Bronchial epithelial cell (primary cell): ENCODE measurements around the gene SEMA3C. TPM values are rescaled to one million over a fixed set of nuclear protein-coding genes. Genes with fewer than 3 reads are reported as not detected.

Source experiments
- DNase-seq: peaks from one replicate; pipeline ENCODE4 v3.0.0-alpha.2; 2010; ENCODE audit warnings: low read depth
- FAIRE-seq: peaks from 2 replicates; lab custom pipeline; 2011; peaks lifted over from hg19 to GRCh38; lab: Jason Lieb, UNC
- H3K27me3 ChIP-seq: 2 replicates; pipeline ENCODE4 v1.5.1; 2011; ENCODE audit warnings: low read length; ENCODE audit not compliant: control insufficient read depth, insufficient read depth
- H3K36me3 ChIP-seq: 2 replicates; pipeline ENCODE4 v1.5.1; 2011; ENCODE audit warnings: low read length; ENCODE audit not compliant: control insufficient read depth, insufficient read depth
- H3K4me3 ChIP-seq: 2 replicates; pipeline ENCODE4 v1.5.1; 2011; ENCODE audit warnings: mild to moderate bottlenecking, low read depth, low read length, control low read depth
- CTCF ChIP-seq: IDR thresholded peaks from 2 replicates; pipeline ENCODE4 v1.5.1; 2011; ENCODE audit warnings: mild to moderate bottlenecking, moderate library complexity, low read length, control low read depth, inconsistent platforms; ENCODE audit not compliant: insufficient read depth, severe bottlenecking
- total RNA-seq: library from RNA; depleted of rRNA; stranded (reverse); fragments of >200 nt; gene quantifications from 2 replicates; pipeline ENCODE4 v1.2.1, GENCODE V29; 2014

SEMA3C gene
- total RNA-seq, 1 donor from 2014 or later: 178 TPM

GRCh38 chr7:80871228-80871627, 47.6 kb downstream of the SEMA3C start:
- H3K27me3 ChIP-seq: no peaks in the 10 kb centered on the region
- no peak for FAIRE-seq
- no peak overlapping the region for H3K4me3 ChIP-seq
- no peaks in the 10 kb centered on the region for H3K36me3 ChIP-seq
- no peak for TF ChIP-seq CTCF
- no peak for DNase-seq

GRCh38 chr7:80870813-80871212, 48.0 kb downstream of the SEMA3C start:
- FAIRE-seq: no peak
- Histone ChIP-seq H3K36me3 (no peaks in the 10 kb centered on the region), H3K27me3 (no peaks in the 10 kb centered on the region), H3K4me3 (no peak overlapping the region)
- no peak for DNase-seq
- TF ChIP-seq CTCF: no peak

GRCh38 chr7:80869821-80870751, 48.8 kb downstream of the SEMA3C start:
- FAIRE-seq (no peak), DNase-seq (no peak)
- H3K4me3 ChIP-seq: no peak overlapping the region
- no peaks in the 10 kb centered on the region for H3K36me3 ChIP-seq
- TF ChIP-seq CTCF: no peak
- H3K27me3 ChIP-seq: no peaks in the 10 kb centered on the region

GRCh38 chr7:80869106-80869784, 49.6 kb downstream of the SEMA3C start:
- H3K36me3 ChIP-seq: no peaks in the 10 kb centered on the region
- no peaks in the 10 kb centered on the region for H3K27me3 ChIP-seq
- no peak overlapping the region for H3K4me3 ChIP-seq
- TF ChIP-seq CTCF: no peak
- FAIRE-seq (no peak), DNase-seq (no peak)

GRCh38 chr7:80868566-80868965, 50.3 kb downstream of the SEMA3C start:
- no peak for DNase-seq
- TF ChIP-seq CTCF: no peak
- Histone ChIP-seq H3K36me3 (no peaks in the 10 kb centered on the region), H3K4me3 (no peak overlapping the region), H3K27me3 (no peaks in the 10 kb centered on the region)
- no peak for FAIRE-seq
